ENCODE results near the gene TBC1D16. TPM values are rescaled to one million over a fixed set of nuclear protein-coding genes. Genes with fewer than 3 reads are reported as not detected.
A peak's percentile ranks its signal among the peaks of the same experiment; 100 is the strongest.

The TBC1D16 gene
- total and polyA plus RNA-seq, 2 experiments from 2014 or later: 24.5 to 38.1 TPM

- Histone ChIP-seq H3K79me2 (peaks cover 20% of the 10 kb centered on the region), H3K36me3 (replicated peaks; ENCODE audit: insufficient read depth, low read depth) (no peaks in the 10 kb centered on the region), H3K4me1 (ENCODE audit: insufficient read depth) (no peaks in the 10 kb centered on the region), H3K4me3 (no peak overlapping the region), H4K20me1 (ENCODE audit: insufficient read depth, poor library complexity, severe bottlenecking) (no peaks in the 10 kb centered on the region), H3K9me2 (replicated peaks; ENCODE audit: insufficient read depth) (no peaks in the 10 kb centered on the region), H3K4me2 (no peak overlapping the region), H2AFZ (no peak overlapping the region), H3K9me3 (ENCODE audit: low read depth) (no peaks in the 10 kb centered on the region), H3K27ac (no peak overlapping the region), H3K27me3 (no peaks in the 10 kb centered on the region)
- no peak for TF ChIP-seq EZH2phosphoT487 (IDR thresholded peaks at IDR 0.05; ENCODE audit: low read depth, severe bottlenecking, unreplicated experiment)
- no peak for TF ChIP-seq CTCF (IDR thresholded peaks at IDR 0.05; ENCODE audit: poor library complexity)
- 93% methylated on average over 20 of the region's 20 CpGs for WGBS (ENCODE audit: low lambda C conversion rate, missing lambda C conversion rate)
- no peak for DNase-seq (ENCODE audit: low spot score)
These were observed 60.1 kb downstream of the TBC1D16 start for GRCh38 chr17:79975498-79976134.

- H3K79me2 ChIP-seq: peaks cover 20% of the 10 kb centered on the region
- H3K4me2 ChIP-seq: no peak overlapping the region
- H3K4me1 ChIP-seq (ENCODE audit: insufficient read depth): no peaks in the 10 kb centered on the region
- WGBS (ENCODE audit: low lambda C conversion rate, missing lambda C conversion rate): 89% methylated on average over 23 of the region's 23 CpGs
- H3K4me3 ChIP-seq: no peak overlapping the region
- TF ChIP-seq CTCF (IDR thresholded peaks at IDR 0.05; ENCODE audit: poor library complexity) (peak; percentile 3), EZH2phosphoT487 (IDR thresholded peaks at IDR 0.05; ENCODE audit: low read depth, severe bottlenecking, unreplicated experiment) (no peak), EZH2 (IDR thresholded peaks at IDR 0.05; ENCODE audit: borderline replicate concordance) (no peak)
- DNase-seq (ENCODE audit: low spot score): no peak
- no peaks in the 10 kb centered on the region for H3K36me3 ChIP-seq (replicated peaks; ENCODE audit: insufficient read depth, low read depth)
- H3K27me3 ChIP-seq: no peaks in the 10 kb centered on the region
- no peaks in the 10 kb centered on the region for H3K9me3 ChIP-seq (ENCODE audit: low read depth)
- H3K27ac ChIP-seq: no peak overlapping the region
- H3K9me2 ChIP-seq (replicated peaks; ENCODE audit: insufficient read depth): no peaks in the 10 kb centered on the region
- H4K20me1 ChIP-seq (ENCODE audit: insufficient read depth, poor library complexity, severe bottlenecking): no peaks in the 10 kb centered on the region
- H2AFZ ChIP-seq: no peak overlapping the region
These were observed 60.8 kb downstream of the TBC1D16 start for GRCh38 chr17:79974566-79975497.

- 92% methylated on average over 9 of the region's 9 CpGs for WGBS (ENCODE audit: low lambda C conversion rate, missing lambda C conversion rate)
- H4K20me1 ChIP-seq (ENCODE audit: insufficient read depth, poor library complexity, severe bottlenecking): no peaks in the 10 kb centered on the region
- peaks cover 13% of the 10 kb centered on the region for H3K79me2 ChIP-seq
- no peaks in the 10 kb centered on the region for H3K9me3 ChIP-seq (ENCODE audit: low read depth)
- H3K27me3 ChIP-seq: no peaks in the 10 kb centered on the region
- no peak for DNase-seq (ENCODE audit: low spot score)
- H3K36me3 ChIP-seq (replicated peaks; ENCODE audit: insufficient read depth, low read depth): no peaks in the 10 kb centered on the region
- H3K4me3 ChIP-seq: no peak overlapping the region
- no peak overlapping the region for H2AFZ ChIP-seq
- H3K27ac ChIP-seq: no peak overlapping the region
- no peaks in the 10 kb centered on the region for H3K9me2 ChIP-seq (replicated peaks; ENCODE audit: insufficient read depth)
- no peak overlapping the region for H3K4me2 ChIP-seq
- no peaks in the 10 kb centered on the region for H3K4me1 ChIP-seq (ENCODE audit: insufficient read depth)
- no peak for TF ChIP-seq CTCF (IDR thresholded peaks at IDR 0.05; ENCODE audit: poor library complexity)
- TF ChIP-seq EZH2 (IDR thresholded peaks at IDR 0.05; ENCODE audit: borderline replicate concordance): no peak
- TF ChIP-seq EZH2phosphoT487 (IDR thresholded peaks at IDR 0.05; ENCODE audit: low read depth, severe bottlenecking, unreplicated experiment): no peak
These were observed 64.0 kb downstream of the TBC1D16 start for GRCh38 chr17:79971651-79972050.

All from hepatocyte (in vitro differentiated cells).